HEK293 (cell line): ENCODE results near the gene PKMYT1.
A peak's percentile ranks its signal among the peaks of the same experiment; 100 is the strongest.

ENCODE experiments used
- BCL11A ChIP-seq: fragments of 450-650 bp; formaldehyde crosslinking; IDR thresholded peaks from 2 replicates; pipeline ENCODE4 v1.5.1; 2016; ENCODE audit warnings: low read depth, missing biosample characterization, missing genetic modification characterization
- HIC1 ChIP-seq: fragments of 450-650 bp; formaldehyde crosslinking; IDR thresholded peaks from 2 replicates; pipeline ENCODE4 v1.5.1; 2016; ENCODE audit warnings: missing biosample characterization, missing genetic modification characterization
- HOXC10 ChIP-seq: sonication (generic); formaldehyde crosslinking; IDR thresholded peaks from 2 replicates; pipeline ENCODE4 v1.8.1; 2023; ENCODE audit warnings: mild to moderate bottlenecking, missing genetic modification reagents
- IKZF3 ChIP-seq: fragments of 450-650 bp; IDR thresholded peaks from 2 replicates; pipeline ENCODE4 v1.5.0; 2018; ENCODE audit warnings: missing biosample characterization, mild to moderate bottlenecking, missing genetic modification characterization, moderate library complexity
- PRDM1 ChIP-seq: fragments of 450-650 bp; formaldehyde crosslinking; IDR thresholded peaks from 2 replicates; pipeline ENCODE4; 2016; ENCODE audit warnings: missing biosample characterization, missing genetic modification characterization
- WT1 ChIP-seq: fragments of 450-650 bp; formaldehyde crosslinking; IDR thresholded peaks from 2 replicates; pipeline ENCODE4 v1.5.1; 2016; ENCODE audit warnings: missing biosample characterization, missing genetic modification characterization
- ZFP3 ChIP-seq: fragments of 450-650 bp; formaldehyde crosslinking; IDR thresholded peaks from 2 replicates; pipeline ENCODE4 v1.5.1; 2016; ENCODE audit warnings: low read depth, missing biosample characterization, missing genetic modification characterization
- ZNF121 ChIP-seq: fragments of 450-650 bp; formaldehyde crosslinking; IDR thresholded peaks from 2 replicates; pipeline ENCODE4 v1.5.1; 2016; ENCODE audit warnings: missing biosample characterization, missing genetic modification characterization
- ZNF16 ChIP-seq: fragments of 450-650 bp; formaldehyde crosslinking; IDR thresholded peaks from 2 replicates; pipeline ENCODE4 v1.5.1; 2016; ENCODE audit warnings: low read depth, missing biosample characterization, missing genetic modification characterization
- ZNF214 ChIP-seq: fragments of 450-650 bp; formaldehyde crosslinking; IDR thresholded peaks from 2 replicates; pipeline ENCODE4 v1.5.1; 2017; ENCODE audit warnings: missing biosample characterization, mild to moderate bottlenecking, missing genetic modification characterization, borderline replicate concordance
- ZNF239 ChIP-seq: fragments of 450-650 bp; formaldehyde crosslinking; IDR thresholded peaks from 2 replicates; pipeline ENCODE4 v1.5.1; 2016; ENCODE audit warnings: missing biosample characterization, missing genetic modification characterization
- ZNF274 ChIP-seq, 2 experiments: fragments of 200-500 bp in 1 of 2; fragments of 450-650 bp in 1 of 2; sonication (Bioruptor generic) in 1 of 2; formaldehyde crosslinking in 1 of 2; IDR thresholded peaks; 2 replicates each; pipeline versions ENCODE4 v1.5.1 to v1.6.1; 2014 to 2016; ENCODE audit warnings: borderline replicate concordance in 1 of 2, inconsistent platforms in 1 of 2, low read length in 1 of 2, missing biosample characterization in 1 of 2, missing genetic modification characterization in 1 of 2
- ZNF423 ChIP-seq: fragments of 450-650 bp; formaldehyde crosslinking; IDR thresholded peaks from 2 replicates; pipeline ENCODE4 v1.5.1; 2016; ENCODE audit warnings: missing biosample characterization, missing genetic modification characterization
- ZNF76 ChIP-seq: fragments of 450-650 bp; formaldehyde crosslinking; IDR thresholded peaks from 2 replicates; pipeline ENCODE4; 2016; ENCODE audit warnings: low read depth, missing biosample characterization, missing genetic modification characterization, borderline replicate concordance
- ZSCAN18 ChIP-seq: fragments of 450-650 bp; formaldehyde crosslinking; IDR thresholded peaks from 2 replicates; pipeline ENCODE4 v1.5.1; 2016; ENCODE audit warnings: missing biosample characterization, missing genetic modification characterization
- TF ChIP-seq, protein P1 (sequence below): fragments of 450-650 bp; IDR thresholded peaks from 2 replicates; pipeline ENCODE4 v1.5.1; 2018; ENCODE audit warnings: missing biosample characterization, mild to moderate bottlenecking, missing genetic modification characterization
- TF ChIP-seq, protein P2 (sequence below): fragments of 450-650 bp; formaldehyde crosslinking; IDR thresholded peaks from 2 replicates; pipeline ENCODE4 v1.5.1; 2016; ENCODE audit warnings: missing biosample characterization, missing genetic modification characterization
- TF ChIP-seq, protein P3 (sequence below): fragments of 450-650 bp; formaldehyde crosslinking; IDR thresholded peaks from 2 replicates; pipeline ENCODE4 v1.5.1; 2017; ENCODE audit warnings: missing biosample characterization, missing genetic modification characterization
- TF ChIP-seq, protein P4 (sequence below): fragments of 450-650 bp; IDR thresholded peaks from 2 replicates; pipeline ENCODE4 v1.5.1; 2018; ENCODE audit warnings: missing biosample characterization, missing genetic modification characterization

Gene PKMYT1

DNA sequence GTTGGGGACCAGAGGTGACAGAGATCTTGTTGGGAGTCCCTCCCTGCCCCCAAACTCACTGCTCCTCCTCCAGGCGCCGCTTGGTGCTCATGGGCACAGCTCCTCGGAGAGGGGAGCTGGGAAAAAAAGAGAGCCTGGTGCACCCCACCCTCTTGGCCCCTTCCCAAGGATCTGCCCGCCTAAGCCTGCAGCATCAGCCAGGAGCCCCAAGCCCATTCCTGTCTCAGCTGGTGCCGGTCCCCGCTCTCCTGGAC, 43.1 kb upstream of the PKMYT1 start (continued):
- TF ChIP-seq ZNF76 (tag by site-specific recombination) (peak; percentile 6), ZFP3 (tag by site-specific recombination) (no peak), ZNF121 (tag by site-specific recombination) (no peak), ZNF16 (tag by site-specific recombination) (no peak), ZNF274 (IDR thresholded peaks at IDR 0.05; ENCODE audit: low read length) (no peak), ZNF274 (tag by site-specific recombination; IDR thresholded peaks at IDR 0.05; ENCODE audit: borderline replicate concordance) (no peak), BCL11A (tag by site-specific recombination) (peak; percentile 9; the same call in 1 of the 2 replicates), ZSCAN18 (tag by site-specific recombination) (no peak), IKZF3 (tag by site-specific recombination) (peak; percentile 73), ZNF239 (no peak), WT1 (no peak), ZNF423 (no peak), ZNF214 (tag by site-specific recombination) (no peak), HOXC10 (CRISPR knock-in tag) (no peak), HIC1 (peak; percentile 69), PRDM1 (tag by site-specific recombination) (no peak)
- TF ChIP-seq, protein P1, sequence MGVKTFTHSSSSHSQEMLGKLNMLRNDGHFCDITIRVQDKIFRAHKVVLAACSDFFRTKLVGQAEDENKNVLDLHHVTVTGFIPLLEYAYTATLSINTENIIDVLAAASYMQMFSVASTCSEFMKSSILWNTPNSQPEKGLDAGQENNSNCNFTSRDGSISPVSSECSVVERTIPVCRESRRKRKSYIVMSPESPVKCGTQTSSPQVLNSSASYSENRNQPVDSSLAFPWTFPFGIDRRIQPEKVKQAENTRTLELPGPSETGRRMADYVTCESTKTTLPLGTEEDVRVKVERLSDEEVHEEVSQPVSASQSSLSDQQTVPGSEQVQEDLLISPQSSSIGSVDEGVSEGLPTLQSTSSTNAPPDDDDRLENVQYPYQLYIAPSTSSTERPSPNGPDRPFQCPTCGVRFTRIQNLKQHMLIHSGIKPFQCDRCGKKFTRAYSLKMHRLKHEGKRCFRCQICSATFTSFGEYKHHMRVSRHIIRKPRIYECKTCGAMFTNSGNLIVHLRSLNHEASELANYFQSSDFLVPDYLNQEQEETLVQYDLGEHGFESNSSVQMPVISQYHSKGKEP (tag by site-specific recombination), result no peak
- TF ChIP-seq, protein P2, sequence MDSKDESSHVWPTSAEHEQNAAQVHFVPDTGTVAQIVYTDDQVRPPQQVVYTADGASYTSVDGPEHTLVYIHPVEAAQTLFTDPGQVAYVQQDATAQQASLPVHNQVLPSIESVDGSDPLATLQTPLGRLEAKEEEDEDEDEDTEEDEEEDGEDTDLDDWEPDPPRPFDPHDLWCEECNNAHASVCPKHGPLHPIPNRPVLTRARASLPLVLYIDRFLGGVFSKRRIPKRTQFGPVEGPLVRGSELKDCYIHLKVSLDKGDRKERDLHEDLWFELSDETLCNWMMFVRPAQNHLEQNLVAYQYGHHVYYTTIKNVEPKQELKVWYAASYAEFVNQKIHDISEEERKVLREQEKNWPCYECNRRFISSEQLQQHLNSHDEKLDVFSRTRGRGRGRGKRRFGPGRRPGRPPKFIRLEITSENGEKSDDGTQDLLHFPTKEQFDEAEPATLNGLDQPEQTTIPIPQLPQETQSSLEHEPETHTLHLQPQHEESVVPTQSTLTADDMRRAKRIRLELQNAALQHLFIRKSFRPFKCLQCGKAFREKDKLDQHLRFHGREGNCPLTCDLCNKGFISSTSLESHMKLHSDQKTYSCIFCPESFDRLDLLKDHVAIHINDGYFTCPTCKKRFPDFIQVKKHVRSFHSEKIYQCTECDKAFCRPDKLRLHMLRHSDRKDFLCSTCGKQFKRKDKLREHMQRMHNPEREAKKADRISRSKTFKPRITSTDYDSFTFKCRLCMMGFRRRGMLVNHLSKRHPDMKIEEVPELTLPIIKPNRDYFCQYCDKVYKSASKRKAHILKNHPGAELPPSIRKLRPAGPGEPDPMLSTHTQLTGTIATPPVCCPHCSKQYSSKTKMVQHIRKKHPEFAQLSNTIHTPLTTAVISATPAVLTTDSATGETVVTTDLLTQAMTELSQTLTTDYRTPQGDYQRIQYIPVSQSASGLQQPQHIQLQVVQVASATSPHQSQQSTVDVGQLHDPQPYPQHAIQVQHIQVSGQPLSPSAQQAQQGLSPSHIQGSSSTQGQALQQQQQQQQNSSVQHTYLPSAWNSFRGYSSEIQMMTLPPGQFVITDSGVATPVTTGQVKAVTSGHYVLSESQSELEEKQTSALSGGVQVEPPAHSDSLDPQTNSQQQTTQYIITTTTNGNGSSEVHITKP (tag by site-specific recombination), result peak; percentile 60
- TF ChIP-seq, protein P3, sequence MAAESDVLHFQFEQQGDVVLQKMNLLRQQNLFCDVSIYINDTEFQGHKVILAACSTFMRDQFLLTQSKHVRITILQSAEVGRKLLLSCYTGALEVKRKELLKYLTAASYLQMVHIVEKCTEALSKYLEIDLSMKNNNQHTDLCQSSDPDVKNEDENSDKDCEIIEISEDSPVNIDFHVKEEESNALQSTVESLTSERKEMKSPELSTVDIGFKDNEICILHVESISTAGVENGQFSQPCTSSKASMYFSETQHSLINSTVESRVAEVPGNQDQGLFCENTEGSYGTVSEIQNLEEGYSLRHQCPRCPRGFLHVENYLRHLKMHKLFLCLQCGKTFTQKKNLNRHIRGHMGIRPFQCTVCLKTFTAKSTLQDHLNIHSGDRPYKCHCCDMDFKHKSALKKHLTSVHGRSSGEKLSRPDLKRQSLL, result peak; percentile 52; the same call in 1 of the 2 replicates
- TF ChIP-seq, protein P4, sequence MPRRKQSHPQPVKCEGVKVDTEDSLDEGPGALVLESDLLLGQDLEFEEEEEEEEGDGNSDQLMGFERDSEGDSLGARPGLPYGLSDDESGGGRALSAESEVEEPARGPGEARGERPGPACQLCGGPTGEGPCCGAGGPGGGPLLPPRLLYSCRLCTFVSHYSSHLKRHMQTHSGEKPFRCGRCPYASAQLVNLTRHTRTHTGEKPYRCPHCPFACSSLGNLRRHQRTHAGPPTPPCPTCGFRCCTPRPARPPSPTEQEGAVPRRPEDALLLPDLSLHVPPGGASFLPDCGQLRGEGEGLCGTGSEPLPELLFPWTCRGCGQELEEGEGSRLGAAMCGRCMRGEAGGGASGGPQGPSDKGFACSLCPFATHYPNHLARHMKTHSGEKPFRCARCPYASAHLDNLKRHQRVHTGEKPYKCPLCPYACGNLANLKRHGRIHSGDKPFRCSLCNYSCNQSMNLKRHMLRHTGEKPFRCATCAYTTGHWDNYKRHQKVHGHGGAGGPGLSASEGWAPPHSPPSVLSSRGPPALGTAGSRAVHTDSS (tag by site-specific recombination), result peak; percentile 6; the same call in 1 of the 2 replicates
